ENCODE measurements around the gene SPANXD. TPM values are rescaled to one million over a fixed set of nuclear protein-coding genes. Genes with fewer than 3 reads are reported as not detected.
"Not testable (repeated sequence)": the region's sequence is repeated elsewhere in the genome, so short reads cannot be mapped to it uniquely, and the experiment has no call there.

SPANXD gene, protein sequence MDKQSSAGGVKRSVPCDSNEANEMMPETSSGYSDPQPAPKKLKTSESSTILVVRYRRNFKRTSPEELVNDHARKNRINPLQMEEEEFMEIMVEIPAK
- total RNA-seq, result not detected in 2 replicates

DNA sequence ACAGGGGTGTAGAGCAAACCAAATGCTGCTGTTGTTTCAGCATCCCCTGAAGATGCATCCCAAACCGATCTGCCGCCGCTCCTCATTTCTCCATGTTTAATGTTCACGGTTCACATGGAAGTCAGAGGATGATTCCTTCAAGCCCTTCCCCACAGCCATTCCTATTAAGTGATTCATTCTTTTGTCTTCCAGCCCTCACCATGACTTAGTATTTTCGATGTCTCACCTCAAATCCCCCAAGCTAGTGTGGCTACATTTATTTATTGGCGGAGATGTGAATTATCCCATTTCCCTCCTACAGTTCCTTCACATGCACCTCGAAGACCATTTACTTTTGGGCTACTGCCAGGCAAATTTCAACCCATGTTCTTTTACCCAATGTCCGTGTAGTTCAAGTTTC, at the start of gene SPANXD:
TSS of gene SPANXD (minus strand) at position 101 of the 400 bp plus-strand sequence. CDS start 334 bp downstream, outside the sequence.
- not testable (repeated sequence) for DNase-seq (ENCODE audit: low read depth in 2 of 2)

GRCh38 chrX:141742666-141743065, 44.1 kb upstream of the SPANXD start:
- no peak for DNase-seq (ENCODE audit: low read depth in 2 of 2)

GRCh38 chrX:141736656-141737055, 38.1 kb upstream of the SPANXD start:
- DNase-seq (ENCODE audit: low read depth in 2 of 2), result no peak

GRCh38 chrX:141733371-141733770, 34.8 kb upstream of the SPANXD start:
- DNase-seq (ENCODE audit: low read depth in 2 of 2), result no peak

- DNase-seq (ENCODE audit: low read depth in 2 of 2), result no peak
Measured at GRCh38 chrX:141732031-141732430, 33.5 kb upstream of the SPANXD start.

GRCh38 chrX:141724186-141724585, 25.6 kb upstream of the SPANXD start:
- no peak for DNase-seq (ENCODE audit: low read depth in 2 of 2)

DNA sequence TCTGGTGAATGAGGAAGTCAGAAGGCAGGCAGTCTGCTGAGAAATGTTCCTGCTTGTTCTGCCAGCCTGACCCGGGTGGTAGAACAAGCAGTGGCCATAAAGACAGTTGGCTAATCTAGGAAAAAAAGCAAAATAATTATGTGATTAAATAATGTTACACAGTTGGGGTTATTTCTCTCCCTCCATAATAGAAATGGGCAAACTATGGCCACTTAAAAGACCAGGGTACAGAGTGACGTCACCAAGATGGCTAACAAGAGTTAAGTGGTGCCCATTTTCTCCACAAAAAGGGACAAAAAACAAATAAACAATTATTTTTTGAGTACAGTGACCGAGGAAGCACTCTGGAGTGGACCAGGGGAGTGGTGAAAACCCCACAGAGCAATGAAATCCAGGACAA, 16.1 kb upstream of the SPANXD start:
- DNase-seq (ENCODE audit: low read depth in 2 of 2), result no peak

GRCh38 chrX:141701072-141701471, 2.5 kb upstream of the SPANXD start:
- no peak for DNase-seq (ENCODE audit: low read depth in 2 of 2)

DNA sequence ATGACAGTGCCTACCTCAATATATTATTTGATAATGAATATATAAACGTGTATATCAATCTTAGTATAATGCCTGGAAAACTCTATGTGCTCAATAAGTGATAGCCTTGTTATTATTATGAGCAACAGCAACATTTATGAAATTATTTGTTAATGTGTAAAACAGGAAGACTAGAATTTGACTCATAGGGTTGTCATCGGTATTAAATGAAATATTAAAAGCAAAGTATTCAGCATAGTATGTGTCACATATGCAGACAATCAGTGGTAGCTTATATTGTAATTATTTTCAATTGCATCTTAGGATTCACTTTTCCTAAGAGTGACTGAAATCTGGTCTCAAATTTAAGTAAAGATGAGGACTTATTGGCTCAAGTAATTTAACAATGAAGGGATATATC, 24.6 kb downstream of the SPANXD start:
- DNase-seq (ENCODE audit: low read depth in 2 of 2), result no peak

- DNase-seq (ENCODE audit: low read depth in 2 of 2), result no peak
Measured at GRCh38 chrX:141669689-141670088, 28.9 kb downstream of the SPANXD start.

GRCh38 chrX:141668371-141668770, 30.2 kb downstream of the SPANXD start:
- DNase-seq (ENCODE audit: low read depth in 2 of 2), result no peak

- no peak for DNase-seq (ENCODE audit: low read depth in 2 of 2)
Measured at GRCh38 chrX:141662781-141663180, 35.8 kb downstream of the SPANXD start.

DNA sequence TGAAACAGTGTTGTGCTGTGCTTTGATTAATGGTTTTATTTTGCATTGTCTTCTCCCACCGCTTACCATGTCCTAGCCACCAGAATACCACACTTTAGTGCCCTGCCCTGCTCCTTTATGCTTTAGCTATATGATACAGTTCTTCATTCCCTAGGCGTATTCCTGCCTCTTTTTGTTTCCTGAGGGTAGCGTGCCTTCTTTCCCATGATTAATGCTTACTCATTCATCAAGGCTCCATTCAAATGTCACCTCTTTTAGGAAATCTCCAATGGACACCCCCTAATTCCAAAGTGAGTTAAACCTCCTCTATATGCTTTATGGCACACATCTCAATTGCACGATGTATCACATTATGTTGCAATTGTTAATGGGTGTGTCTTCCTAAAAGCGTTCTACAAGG, 46.3 kb downstream of the SPANXD start:
- DNase-seq (ENCODE audit: low read depth in 2 of 2), result no peak

Other genes with a start within 250 kb of the SPANXD start
- gene SPANXA1, start 114.0 kb downstream of the SPANXD start, total RNA-seq, result not detected in 2 replicates
- gene SPANXA2, start 109.0 kb downstream of the SPANXD start, total RNA-seq, result not detected in 2 replicates
- gene MAGEC3, start 139.6 kb upstream of the SPANXD start, total RNA-seq, result not detected in 2 replicates
- gene MAGEC1, start 205.2 kb upstream of the SPANXD start, total RNA-seq, result not detected in 2 replicates

Data from dermis microvascular lymphatic vessel endothelial cell (primary cell).